Measurements from ENCODE around the gene KRTAP10-3. TPM values are rescaled to one million over a fixed set of nuclear protein-coding genes. Genes with fewer than 3 reads are reported as not detected.

Gene KRTAP10-3
- not detected in 2 replicates for total RNA-seq

DNA sequence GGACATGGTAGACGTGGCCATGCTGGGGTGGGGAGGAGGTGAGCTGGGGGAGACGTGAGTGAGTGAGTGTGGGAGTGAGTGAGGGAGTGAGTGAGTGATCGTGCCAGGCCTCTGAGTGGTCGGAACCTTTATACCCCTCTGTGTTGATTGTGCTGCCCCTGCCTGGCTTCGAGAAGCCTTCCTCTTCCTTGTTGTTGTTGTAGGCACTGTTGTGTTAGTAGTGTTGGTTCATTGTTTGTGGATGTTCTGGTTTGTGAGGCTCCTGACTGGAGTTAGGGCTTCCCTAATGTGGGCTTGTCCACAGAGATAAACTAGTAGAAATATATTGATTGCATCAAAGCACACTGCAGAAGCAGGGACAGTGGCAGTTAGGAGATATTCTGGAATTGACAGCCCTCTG lies at the start of gene KRTAP10-3:
KRTAP10-3 (minus strand) TSS at position 101 of the 400 bp plus-strand sequence; CDS start at position 21, 80 bp downstream.

GRCh38 chr21:44600118-44600978 lies 41.8 kb upstream of the KRTAP10-3 start, which contains the start of gene KRTAP10-7:
Gene KRTAP10-7 (plus strand): TSS chr21:44600597. CDS start chr21:44600622, 25 bp downstream.

DNA sequence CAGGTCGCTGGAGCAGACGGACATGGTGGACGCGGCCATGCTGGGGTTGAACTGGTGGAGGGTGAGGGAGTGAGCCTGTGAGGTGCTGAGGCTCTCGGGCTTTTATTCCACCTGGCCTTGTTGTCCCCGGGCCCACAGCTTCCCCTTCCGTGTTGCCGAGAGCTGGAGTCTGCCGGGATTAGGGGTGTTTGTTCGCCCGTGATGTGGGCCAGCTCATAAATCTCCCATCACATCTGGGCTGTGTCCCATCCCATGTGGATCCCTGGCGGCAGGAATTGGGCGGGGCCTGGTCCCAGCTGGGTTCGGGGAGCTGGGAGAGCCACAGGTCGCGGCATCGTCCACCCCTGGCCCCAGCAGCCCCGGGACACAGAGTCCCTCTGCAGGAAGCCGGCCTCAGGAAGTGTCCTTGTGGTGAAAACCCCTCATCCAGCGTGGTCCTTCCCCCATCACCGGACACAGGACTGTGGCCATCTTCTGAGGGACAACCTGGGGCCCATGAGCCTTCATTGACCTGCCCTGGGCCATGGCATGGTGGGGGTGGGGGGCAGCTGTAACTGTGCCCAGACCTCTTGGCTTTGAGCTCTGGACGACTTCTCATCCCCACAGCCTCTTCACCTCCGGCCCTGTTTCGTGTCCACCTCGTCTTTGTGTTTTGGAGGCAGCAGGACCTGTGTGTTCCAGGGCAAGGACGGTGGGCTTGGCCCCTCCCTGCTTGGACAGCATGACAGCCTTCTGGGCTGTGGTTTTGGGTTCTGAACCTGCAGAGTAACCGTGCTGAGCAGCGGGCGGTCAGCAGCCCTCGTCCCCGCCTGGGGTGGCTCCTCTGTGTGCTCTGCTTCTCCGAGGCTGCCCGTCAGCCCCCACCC lies 34.1 kb upstream of the KRTAP10-3 start, which contains the start of gene KRTAP10-6:
KRTAP10-6 (minus strand) TSS at position 60 of the 866 bp plus-strand sequence; CDS start at position 39, 21 bp downstream.

GRCh38 chr21:44580231-44580821 lies 21.7 kb upstream of the KRTAP10-3 start, which contains the start of gene KRTAP10-5:
Gene KRTAP10-5 (minus strand): TSS chr21:44580604. CDS start chr21:44580578, 26 bp downstream.

GRCh38 chr21:44573630-44574456 lies 15.2 kb upstream of the KRTAP10-3 start, which contains the start of gene KRTAP10-4:
Gene KRTAP10-4 (plus strand): TSS chr21:44573729. CDS start chr21:44573759, 30 bp downstream.

DNA sequence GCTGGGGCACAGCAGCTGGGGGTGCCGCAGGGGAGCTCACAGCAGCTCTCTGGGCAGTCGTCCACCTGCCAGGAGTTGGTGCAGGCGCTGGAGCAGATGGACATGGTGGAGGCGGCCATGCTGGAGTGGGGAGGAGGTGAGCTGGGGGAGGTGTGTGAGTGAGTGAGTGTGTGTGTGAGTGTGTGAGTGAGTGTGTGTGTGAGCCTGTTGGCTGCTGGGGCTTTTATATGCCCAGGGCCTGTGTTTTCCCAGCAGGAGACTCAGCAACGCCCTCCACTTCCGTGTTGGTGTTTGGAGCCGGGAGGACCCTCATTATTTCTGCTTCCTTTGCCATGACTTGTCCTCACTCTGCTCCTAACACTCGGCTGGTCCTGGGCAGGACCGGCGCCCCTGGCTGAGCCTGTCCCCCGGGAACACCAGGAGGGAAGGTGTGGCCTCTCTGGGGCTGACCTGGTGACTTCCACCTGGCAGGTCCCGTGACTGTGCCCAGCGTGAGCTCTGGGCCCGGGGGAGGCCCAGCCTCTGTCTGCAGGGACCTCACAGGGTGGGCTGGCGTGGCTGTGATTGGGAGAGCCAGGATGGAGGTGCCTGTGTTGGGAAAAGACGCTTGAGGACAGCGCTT lies 7.1 kb downstream of the KRTAP10-3 start, which contains the start of gene KRTAP10-2:
KRTAP10-2 (minus strand) TSS at position 166 of the 622 bp plus-strand sequence; CDS start at position 119, 47 bp downstream.

GRCh38 chr21:44539991-44540666 lies 18.5 kb downstream of the KRTAP10-3 start, which contains the start of gene KRTAP10-1:
Gene KRTAP10-1 (minus strand): TSS chr21:44540195. CDS start chr21:44540150, 45 bp downstream.

Other genes starting within 250 kb of the KRTAP10-3 start
- 10.0 and 20.1 TPM in 2 replicates for gene CFAP410, start 219.4 kb downstream of the KRTAP10-3 start, total RNA-seq
- gene TRPM2, start 205.2 kb downstream of the KRTAP10-3 start, total RNA-seq = under 0.01 and 0.29 TPM in 2 replicates
- gene LRRC3, start 103.3 kb downstream of the KRTAP10-3 start, total RNA-seq = 0.29 and 0.66 TPM in 2 replicates
- not detected in 2 replicates for gene KRTAP10-1, start 18.6 kb downstream of the KRTAP10-3 start, total RNA-seq
- gene KRTAP10-2, start 7.3 kb downstream of the KRTAP10-3 start, total RNA-seq = not detected in 2 replicates
- not detected in 2 replicates for gene KRTAP10-4, start 14.9 kb upstream of the KRTAP10-3 start, total RNA-seq
- gene KRTAP10-5, start 21.8 kb upstream of the KRTAP10-3 start, total RNA-seq = not detected in 2 replicates
- gene KRTAP10-6, start 33.7 kb upstream of the KRTAP10-3 start, total RNA-seq = not detected in 2 replicates
- not detected in 2 replicates for gene KRTAP10-7, start 41.8 kb upstream of the KRTAP10-3 start, total RNA-seq
- gene KRTAP10-8, start 53.3 kb upstream of the KRTAP10-3 start, total RNA-seq = not detected in 2 replicates
- gene KRTAP10-9, start 68.3 kb upstream of the KRTAP10-3 start, total RNA-seq = not detected in 2 replicates
- gene KRTAP10-10, start 78.6 kb upstream of the KRTAP10-3 start, total RNA-seq = not detected in 2 replicates
- gene KRTAP10-11, start 87.6 kb upstream of the KRTAP10-3 start, total RNA-seq = not detected in 2 replicates
- not detected in 2 replicates for gene KRTAP12-4, start 95.9 kb upstream of the KRTAP10-3 start, total RNA-seq
- gene KRTAP12-3, start 99.1 kb upstream of the KRTAP10-3 start, total RNA-seq = not detected in 2 replicates
- gene KRTAP12-2, start 108.1 kb upstream of the KRTAP10-3 start, total RNA-seq = not detected in 2 replicates
- gene KRTAP12-1, start 123.4 kb upstream of the KRTAP10-3 start, total RNA-seq = not detected in 2 replicates
- not detected in 2 replicates for gene KRTAP10-12, start 138.4 kb upstream of the KRTAP10-3 start, total RNA-seq
- not detected in 2 replicates for gene TSPEAR, start 152.8 kb upstream of the KRTAP10-3 start, total RNA-seq
- gene UBE2G2, start 243.0 kb upstream of the KRTAP10-3 start, total RNA-seq = 83.2 and 95.3 TPM in 2 replicates